SU-DHL-6 (cell line): ENCODE measurements around the gene TLR6.

Source experiments
- CTCF ChIP-seq: fragments of 200-600 bp; sonication (generic); IDR thresholded peaks from one replicate; pipeline ENCODE4 v1.5.1; 2017; ENCODE audit warnings: antibody characterized with exemption, mild to moderate bottlenecking, low read length, moderate library complexity; ENCODE audit not compliant: insufficient read depth, poor library complexity, severe bottlenecking
- EZH2phosphoT487 ChIP-seq: fragments of 200-600 bp; sonication (generic), shearing (Covaris generic); conservative IDR thresholded peaks from 2 replicates; pipeline ENCODE4 v1.6.1; 2018; ENCODE audit warnings: mild to moderate bottlenecking, antibody characterized with exemption, low read length, moderate library complexity, mixed read lengths

DNA sequence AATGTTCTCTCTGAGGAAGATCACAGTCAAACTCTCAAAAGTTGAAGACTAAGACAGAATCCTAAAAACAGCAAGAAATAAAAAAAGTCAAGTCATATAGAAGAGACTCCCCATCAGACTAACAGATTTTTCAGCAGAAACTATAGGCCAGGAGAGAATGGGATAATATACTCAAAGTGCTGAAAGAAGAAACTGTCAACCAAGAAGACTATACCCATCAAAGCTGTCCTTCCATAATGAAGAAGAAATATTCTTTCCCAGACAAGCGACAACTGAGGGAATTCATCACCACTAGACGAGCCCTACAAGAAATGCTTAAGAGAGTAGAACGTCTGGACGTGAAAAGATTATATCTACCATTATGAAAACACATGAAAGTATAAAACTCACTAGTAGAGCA is 22.0 kb downstream of the TLR6 start:
- TF ChIP-seq CTCF (no peak), EZH2phosphoT487 (no peak)
